Activated gamma-delta T cell (primary cell): Measurements from ENCODE around the gene MRPS11.
"Not testable (repeated sequence)": the region's sequence is repeated elsewhere in the genome, so short reads cannot be mapped to it uniquely, and the experiment has no call there.

ENCODE experiments used
- DNase-seq: peaks from one replicate; lab custom pipeline; 2025; lab: John Stamatoyannopoulos, UW
- total RNA-seq, 2 donors: gene quantifications; one replicate each; lab custom pipeline; 2026; lab: John Stamatoyannopoulos, UW

Gene MRPS11
- 24.8 to 29.9 reads per million in 2 donors for total RNA-seq

DNA sequence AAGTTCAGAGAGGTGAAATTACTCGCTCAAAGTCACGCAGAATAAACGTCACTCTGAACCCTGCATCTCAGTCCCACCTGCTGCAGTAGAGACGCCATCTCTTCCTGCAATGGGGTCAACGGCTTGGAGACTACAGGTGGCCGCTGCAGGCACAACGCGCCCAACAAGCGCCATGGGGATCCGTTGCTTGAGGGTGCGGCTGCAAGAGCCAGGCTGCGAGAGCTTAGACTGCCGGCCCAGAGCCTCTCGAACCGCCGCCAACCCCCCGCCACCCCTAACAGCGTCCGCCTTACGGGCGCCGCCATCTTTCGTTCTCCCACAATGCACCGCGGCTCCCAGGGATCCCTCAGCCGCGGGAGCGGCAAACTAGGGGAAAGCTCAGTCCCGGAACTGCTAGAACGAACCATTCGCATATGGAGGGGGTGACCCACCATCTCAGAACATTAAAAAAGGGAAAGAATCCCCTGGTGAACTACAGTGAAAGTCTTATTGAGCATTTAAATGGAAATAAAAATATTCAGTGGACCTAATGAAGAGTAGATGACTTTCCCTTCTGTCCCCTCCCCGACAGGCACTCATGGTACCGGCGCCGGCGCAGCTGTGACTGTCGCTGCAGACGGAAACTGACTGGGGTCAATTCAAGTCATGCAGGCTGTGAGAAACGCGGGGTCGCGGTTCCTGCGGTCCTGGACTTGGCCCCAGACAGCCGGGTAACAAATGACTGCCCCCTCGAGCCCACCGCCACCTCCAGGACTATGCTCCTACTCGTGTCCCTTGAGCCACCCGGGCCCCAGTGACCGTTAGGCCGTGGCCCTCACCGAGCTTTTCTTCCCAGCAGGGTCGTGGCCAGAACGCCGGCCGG is at the start of gene MRPS11, which contains the start of gene MRPL46:
Gene MRPS11 (plus strand): TSS at position 636 of the 862 bp plus-strand sequence. CDS start 10 bp downstream, at position 646.
Gene MRPL46 (minus strand): TSS at position 316 of the 862 bp plus-strand sequence. CDS start 11 bp downstream, at position 305.
- peak; percentile 65 for DNase-seq

DNA sequence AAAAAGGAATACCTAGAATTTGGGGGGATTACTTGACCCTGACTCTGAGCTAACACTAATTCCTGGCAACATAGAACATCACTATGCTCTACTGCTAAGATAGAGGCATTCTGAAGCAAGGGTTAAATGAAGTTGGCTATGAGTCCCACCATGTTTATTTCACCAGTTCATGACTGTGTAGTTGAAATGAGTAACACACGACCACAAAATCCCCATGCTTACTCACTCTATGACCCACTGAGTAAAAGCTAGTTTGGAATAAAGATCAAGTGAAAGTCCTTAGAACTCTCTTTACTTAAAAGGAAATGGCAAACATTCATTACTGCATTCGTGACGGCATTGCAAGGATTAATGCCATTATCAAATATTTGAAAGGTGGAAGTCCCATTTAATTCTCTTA is 47.7 kb upstream of the MRPS11 start:
- DNase-seq: no peak

DNA sequence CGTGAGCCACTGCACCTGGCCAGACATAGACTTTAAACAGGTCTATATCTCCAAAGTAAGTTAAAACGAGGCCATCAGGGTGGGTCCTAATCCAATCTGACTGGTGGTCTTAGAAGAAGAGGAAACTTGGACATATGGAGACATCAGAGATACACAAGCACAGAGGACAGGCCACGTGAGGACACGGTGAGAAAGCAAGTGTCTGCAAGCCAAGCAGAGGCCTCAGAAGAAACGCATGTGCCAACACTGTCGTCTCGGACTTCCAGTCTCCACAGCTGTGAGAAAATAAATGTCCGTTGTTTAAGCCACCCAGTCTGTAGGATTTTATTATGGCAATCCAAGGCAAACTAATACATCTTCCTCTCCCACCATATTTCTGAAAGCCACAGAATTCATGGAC is 44.2 kb upstream of the MRPS11 start:
- no peak for DNase-seq

DNA sequence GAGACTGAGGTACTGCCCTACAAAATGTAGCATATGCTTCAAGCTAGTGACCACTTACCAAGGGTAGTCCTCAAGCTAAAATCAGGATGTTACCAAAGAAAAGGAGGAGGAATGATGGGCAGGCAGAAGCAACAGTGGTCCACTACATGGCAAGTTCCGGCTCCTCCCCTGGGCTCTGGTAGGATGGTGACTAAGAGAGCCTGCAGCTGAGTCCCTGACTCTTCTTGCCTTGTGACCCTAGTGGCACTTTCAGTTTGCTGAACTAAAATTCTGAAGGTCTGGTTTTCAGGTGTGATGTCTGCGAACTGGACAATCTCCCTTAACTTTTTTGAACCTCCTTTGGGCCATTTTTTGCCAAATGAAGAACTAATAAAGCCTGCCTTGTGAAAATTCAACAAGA is 41.2 kb upstream of the MRPS11 start:
- no peak for DNase-seq

DNA sequence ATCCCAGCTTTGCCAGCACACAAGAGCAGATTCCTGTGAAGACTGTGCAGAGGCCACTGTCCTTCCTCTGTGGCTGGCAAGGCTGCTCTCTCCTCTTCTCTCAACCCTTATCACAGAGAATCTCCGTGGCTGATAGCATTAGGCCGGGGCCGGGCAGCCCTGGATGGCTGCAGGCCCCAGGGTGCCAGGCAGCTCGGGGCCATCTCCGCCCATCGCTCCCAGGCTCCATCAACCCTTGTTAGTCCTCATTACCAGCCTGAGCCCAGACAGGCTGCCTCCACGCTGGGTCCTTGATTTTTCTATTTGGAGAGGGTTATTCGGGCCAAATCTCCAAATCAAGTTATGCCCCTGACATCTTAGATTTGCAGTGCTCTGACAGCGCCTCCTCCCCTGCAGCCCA is 39.5 kb upstream of the MRPS11 start:
- no peak for DNase-seq

DNA sequence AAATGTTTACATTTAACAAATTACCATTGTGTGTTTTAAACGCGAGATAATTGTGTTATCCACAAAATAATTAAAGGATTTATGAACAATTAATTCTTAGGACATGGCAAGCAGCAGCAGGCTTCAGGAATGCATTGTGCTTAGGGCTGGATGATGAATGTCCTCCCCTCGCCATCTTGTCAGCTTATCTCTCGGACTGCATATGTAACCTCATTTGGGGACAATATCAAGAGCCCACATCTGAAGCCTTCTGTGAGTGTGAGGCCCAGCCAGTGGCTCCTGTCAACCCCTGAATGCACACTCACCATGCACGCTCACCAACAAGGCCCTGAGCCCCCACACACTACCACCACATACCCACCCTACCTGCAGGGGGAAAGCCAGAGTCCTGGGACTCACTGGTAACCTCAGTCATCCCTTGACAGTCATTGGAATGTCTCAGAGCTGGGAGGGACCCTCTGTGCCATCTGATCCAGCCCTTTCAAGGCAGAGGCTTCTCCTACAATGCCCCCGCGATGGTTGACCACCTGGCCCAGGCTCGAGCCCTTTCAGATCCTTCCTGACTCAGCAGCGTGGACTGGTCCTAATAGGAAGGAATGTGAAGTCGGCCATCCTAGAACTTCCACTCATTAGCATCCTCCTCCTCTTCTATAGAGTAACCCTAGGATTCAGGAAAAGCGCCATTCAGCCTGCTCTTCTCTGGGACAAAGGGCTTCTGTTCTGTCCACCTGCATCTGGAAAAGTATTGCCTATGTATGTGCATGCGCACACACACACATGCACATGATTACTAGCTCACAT is 38.5 kb upstream of the MRPS11 start:
- no peak for DNase-seq

DNA sequence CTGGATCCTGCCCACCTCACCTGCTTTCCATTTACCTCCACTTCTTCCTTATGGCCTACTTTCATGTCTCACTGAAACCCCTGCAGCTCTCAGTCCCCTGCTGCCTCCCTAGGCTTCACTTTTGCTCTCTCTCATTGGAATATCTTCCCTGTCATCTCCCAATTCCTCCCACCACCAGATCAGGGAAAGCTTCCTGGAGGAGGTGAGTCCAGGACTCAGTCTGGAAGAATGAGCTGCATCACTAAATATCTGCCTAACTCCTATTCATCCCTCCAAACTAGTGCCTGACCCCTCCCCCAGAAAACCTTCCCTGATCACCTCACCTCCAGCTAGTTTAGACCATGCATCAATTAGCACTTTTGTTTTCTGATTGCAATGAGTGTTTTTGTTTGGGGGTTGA is 37.5 kb upstream of the MRPS11 start:
- no peak for DNase-seq

DNA sequence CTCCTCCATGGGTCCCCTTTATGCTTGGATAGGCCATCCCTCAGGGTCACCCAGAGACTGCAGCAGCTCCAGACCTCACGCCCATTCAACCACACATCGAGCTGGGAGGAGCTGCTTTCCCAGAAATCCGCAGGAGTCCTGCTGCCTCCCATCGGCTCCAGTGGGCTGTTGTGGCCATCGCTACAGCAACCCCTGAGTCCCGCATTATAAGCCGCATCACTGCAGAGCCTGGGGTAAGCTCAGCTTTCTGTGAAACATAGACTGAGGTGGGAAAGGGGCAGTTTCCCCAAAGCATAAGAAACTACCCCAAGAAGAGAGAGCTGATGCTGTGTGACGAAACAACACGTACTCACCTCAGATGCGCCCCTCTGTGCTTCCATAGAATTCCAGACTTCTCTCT is 36.1 kb upstream of the MRPS11 start:
- no peak for DNase-seq

DNA sequence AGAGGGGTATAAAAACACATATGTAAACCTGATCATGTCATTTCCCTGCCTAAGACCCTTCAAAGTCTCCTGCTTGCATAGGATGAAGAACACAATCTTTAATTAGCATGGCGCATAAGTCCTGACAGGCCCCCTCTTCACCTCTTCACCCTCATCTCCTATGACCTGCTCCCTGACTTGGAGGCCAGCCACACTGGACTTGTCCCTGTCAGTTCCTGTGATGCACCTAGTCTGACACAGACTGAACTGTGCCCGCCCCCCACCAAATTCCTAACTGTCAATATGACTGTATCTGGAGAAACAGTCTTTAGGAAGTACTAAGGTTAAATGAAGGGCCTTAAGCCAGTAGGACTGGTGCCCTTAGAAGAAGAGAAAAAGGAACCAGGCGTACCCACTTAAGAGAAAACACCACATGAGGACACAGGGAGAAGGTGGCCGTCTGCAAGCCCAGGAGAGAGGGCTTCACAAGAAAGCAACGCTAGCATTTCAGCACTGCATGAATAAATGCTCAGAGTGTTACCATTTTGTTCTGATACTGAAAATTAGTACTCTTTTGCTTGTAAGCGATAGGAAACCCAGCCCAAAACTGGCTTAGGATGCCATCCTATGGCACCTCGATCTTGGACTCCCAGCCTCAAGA is 34.3 kb upstream of the MRPS11 start:
- no peak for DNase-seq

DNA sequence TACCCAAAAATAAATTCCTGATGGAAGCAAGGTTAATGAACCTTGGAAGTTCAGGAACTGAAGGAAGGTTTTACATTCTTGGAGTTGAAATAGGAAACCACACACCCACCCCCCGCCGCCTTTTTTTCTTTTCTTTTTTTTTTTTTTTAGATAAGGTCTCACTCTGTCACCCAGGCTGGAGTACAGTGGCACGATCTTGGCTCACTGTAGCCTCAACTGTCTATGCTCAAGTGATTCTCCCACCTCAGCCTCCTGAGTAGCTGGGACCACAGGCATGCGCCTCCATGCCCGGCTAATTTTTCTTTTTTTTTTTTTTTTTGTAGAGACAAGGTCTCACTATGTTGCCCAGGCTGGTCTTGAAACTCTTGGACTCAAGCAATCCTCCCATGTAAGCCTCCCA is 33.4 kb upstream of the MRPS11 start:
- DNase-seq: not testable (repeated sequence)

DNA sequence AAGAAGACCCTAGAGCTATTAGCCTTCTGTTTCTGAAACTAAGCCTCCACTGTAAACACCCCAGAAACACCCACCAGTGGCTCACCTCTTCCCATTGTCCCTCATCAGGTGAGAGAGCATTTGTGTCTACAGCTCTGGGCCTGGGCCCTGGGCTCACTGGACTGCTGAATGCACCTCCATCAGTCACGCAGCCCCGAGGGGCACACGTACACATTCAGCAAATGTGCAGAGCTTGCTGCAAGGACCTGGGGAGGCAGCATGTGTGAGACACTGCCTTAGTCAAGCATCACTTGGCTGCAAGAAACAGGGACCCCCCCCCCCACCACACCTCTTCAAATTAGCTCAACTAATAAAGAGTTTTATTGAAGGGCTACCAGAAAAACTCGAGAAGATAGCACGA is 29.3 kb upstream of the MRPS11 start:
- DNase-seq: no peak

DNA sequence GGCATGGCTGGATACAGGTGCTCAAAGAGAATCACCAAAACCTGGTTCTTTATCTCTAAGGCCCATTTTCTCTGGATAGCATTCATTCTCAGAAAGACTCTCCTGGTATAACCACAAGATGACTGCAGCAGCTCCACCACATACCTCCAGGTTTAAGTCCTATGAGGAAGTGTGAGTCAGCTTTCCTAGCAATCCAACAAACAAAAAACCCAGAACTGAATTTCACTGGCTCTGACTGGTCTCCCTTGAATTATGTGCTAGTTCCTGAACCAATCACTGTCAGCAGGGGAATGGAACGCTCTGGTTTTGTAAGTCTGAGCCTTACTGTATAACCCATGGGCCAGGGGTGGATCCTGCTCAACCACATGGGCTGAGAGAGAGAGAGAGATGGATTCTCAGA is 27.5 kb upstream of the MRPS11 start:
- DNase-seq: no peak

DNA sequence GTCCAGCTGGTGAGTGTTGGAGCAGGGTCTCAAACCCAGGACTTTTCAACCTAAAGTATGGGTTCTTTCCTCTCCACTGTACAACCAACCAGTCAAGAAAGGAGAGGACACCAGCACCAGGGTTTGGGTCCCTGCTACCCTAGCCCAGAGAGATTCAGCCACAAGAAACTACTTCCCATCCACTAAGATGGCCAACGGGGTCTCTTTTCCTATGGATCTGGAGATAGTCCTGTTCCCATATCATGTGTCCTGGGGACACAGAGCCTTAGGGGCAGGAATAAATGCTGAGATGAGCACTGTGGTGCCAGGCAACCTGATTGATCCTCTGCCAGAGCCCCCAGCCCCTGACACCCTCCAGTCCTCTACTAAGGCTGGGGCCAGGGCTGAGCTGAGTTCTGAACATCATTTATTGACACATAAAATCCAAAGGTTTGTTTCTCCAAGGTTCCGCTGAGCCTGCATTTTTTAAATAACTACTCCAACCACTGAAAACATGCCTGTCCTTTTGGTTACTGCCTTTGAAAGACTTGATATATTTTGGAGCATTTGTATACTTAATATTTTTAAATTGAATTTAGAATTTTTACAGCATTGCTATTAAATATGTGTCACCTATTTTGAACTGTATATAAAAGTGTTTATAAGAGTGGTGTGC is 26.3 kb upstream of the MRPS11 start:
- DNase-seq: no peak

DNA sequence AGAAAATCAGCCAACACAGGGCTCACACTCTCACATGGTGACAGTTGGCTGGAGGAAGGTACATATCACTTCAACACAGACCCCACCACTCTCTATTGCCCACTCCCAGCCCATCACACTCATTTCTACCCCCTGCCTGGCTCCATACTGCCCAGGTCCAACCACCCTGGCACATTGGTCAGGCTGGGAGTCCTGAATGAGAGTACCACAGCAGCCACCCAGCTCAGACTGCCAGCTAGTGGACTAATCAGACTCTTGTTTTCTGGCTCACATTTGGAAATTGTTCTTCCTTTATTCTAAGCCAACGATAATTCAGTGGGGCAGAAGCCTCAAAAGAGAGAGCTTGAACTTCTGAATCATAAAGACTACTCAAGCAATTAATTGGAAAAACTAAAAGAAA is 20.3 kb upstream of the MRPS11 start:
- no peak for DNase-seq

DNA sequence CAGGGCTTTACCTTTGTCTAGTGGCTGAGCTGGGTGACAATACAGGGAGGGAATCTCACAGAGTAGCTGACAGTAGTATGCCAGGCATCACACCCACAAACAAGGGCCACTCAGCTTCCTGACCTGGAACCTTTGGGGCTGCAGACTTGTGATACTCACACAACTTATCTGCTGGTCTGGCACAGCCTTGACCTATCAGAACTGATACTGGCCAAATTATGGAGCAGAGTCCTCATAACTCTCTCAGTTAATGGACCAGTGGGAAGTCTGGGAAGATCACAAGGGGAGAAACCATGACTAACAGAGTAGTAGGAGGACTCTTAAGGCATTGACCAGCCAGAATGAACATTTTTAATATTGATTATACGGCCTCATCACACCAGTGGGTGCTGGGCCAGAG is 19.8 kb upstream of the MRPS11 start:
- DNase-seq: no peak

DNA sequence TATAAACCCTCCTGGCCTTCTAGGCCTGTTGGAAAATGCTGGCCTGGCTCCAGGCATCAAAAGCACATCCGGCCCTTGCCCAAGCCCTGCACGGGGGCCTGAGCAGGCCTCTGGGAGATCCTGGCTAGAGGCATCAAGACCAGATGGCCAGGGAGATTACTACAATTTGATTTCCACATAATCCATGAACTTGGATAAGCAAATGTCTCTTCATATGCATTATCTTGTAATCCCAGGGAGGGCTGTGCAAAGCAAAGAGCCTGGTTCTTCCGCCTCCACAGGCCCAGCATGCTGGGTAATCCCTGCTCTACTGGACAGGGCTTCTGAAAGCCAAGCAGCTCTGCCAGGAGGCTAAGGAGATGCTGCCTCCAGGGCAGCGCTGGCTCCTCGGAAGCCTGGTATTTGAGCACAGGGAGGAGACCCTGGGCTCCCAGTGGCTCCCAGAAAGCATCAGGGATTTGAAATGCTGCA is 18.5 kb upstream of the MRPS11 start:
- DNase-seq: no peak

DNA sequence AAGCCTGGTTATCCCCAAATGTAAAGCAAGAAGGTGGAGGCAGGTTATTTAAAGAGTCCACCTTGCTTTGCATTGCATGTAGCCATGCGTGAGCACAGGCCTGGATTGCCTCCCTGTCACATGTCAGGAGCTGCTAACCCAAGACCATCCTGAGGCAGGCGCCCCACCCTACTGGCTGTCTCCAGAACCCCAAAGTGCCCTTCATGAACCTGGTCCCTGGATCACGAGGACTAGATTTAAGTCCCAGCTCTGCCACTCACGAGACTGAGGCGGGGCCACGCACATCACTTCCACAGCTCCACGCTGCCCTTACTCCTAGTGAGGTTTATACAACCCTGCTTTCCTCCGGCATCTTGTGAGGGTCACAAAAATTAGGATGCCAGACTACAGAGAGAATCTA is 17.9 kb upstream of the MRPS11 start:
- no peak for DNase-seq

DNA sequence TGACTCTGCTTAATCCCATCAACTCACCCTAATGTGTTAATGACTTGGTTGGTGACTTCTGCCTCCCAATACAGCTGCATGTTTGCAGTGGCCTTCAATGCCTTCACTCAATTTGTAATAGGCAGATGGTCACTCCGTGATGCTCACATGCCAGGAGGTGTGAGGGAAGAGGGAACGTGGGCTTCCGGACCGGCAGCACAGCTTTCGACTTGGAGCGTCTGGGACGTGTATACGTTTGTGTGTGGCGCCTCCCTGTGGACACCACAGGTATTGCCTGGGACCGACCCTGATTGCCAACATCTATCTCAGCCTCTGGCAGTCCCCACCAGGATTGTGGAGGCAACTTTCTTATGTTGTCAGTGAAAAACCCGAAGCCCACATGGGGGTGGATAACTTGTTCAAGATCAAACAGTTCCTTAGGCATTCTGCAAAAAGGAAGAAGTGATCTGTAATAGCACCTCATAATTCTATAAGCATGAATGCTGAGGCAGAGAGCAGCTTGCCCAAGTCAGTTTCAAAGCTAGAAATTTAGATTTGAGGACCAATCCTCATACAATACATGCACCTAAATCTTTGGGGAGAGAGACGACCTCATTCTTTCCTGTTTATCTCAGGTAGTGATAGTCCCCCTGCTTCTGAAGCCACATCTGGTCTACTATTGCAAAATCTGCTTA is 17.2 kb upstream of the MRPS11 start:
- DNase-seq: no peak

DNA sequence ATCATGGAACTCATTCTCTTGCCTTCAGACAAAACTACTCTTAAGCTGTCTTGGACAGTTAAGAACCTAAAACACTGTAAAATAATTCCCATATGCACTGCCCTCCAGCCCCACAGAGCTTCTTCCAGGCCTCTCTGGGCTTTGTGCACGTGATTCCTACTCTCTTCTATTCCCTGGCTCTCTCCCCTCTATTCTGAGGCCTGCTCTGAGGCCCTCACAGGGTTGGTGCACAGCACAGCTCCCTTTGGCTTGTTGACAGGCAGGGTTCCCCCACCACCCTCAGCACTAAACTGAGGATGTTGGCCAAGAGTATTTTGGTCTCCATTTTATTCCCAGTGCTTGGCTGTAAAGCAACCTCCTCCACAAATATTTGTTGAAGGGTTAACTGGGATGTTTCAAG is 13.9 kb upstream of the MRPS11 start:
- DNase-seq: no peak

DNA sequence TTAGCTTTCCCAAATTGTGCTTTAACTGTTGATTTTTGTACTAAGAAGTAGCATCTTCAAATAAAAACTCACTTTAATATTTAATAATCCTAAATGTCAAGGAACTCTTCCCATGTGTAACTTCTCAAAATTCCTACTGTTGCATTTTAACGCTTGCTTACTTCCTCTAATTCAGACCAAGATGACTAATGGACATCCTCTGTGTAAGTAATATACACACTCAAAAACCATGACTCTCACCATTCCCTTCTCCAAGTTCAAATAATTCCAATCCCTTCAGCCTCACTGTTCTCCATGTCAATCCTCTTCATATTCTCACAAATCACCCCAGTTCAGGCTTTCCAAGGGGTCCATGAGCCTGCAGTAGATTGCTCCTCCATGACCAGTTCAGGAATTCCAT is 13.3 kb upstream of the MRPS11 start:
- DNase-seq: no peak
